Ishikawa (cell line): Measurements from ENCODE around the gene TAF1C.

Experiments used
- CEBPB ChIP-seq: IDR thresholded peaks from 2 replicates; pipeline ENCODE4 v1.6.1; 2012
- CREB1 ChIP-seq: IDR thresholded peaks from 2 replicates; pipeline ENCODE4 v1.6.1; 2012; ENCODE audit warnings: low read depth
- EGR1 ChIP-seq: IDR thresholded peaks from 2 replicates; pipeline ENCODE4 v1.6.1; 2012
- EP300 ChIP-seq: IDR thresholded peaks from 2 replicates; pipeline ENCODE4 v1.6.1; 2012; ENCODE audit warnings: borderline replicate concordance
- FOXM1 ChIP-seq: IDR thresholded peaks from 2 replicates; pipeline ENCODE4 v1.6.1; 2012; ENCODE audit warnings: low read depth, borderline replicate concordance
- NFIC ChIP-seq: IDR thresholded peaks from 2 replicates; pipeline ENCODE4 v1.6.1; 2012
- RAD21 ChIP-seq: IDR thresholded peaks from 2 replicates; pipeline ENCODE4 v1.6.1; 2012; ENCODE audit warnings: low read depth
- TAF1 ChIP-seq: IDR thresholded peaks from 2 replicates; pipeline ENCODE4 v1.6.1; 2012; ENCODE audit warnings: low read depth, mild to moderate bottlenecking
- TCF12 ChIP-seq: IDR thresholded peaks from 2 replicates; pipeline ENCODE4 v1.6.1; 2012; ENCODE audit warnings: low read depth
- TEAD4 ChIP-seq: IDR thresholded peaks from 2 replicates; pipeline ENCODE4 v1.6.1; 2012
- YY1 ChIP-seq: IDR thresholded peaks from 2 replicates; pipeline ENCODE4 v1.6.1; 2012; ENCODE audit warnings: low read depth
- ZBTB7A ChIP-seq: IDR thresholded peaks from 2 replicates; pipeline ENCODE4 v1.6.1; 2012; ENCODE audit warnings: low read depth
- TF ChIP-seq, protein P1 (sequence below): IDR thresholded peaks from 2 replicates; pipeline ENCODE4 v1.6.1; 2012; ENCODE audit warnings: low read depth, mild to moderate bottlenecking
- TF ChIP-seq, protein P2 (sequence below): IDR thresholded peaks from 2 replicates; pipeline ENCODE4 v1.6.1; 2012
- TF ChIP-seq, protein P3 (sequence below): IDR thresholded peaks from 2 replicates; pipeline ENCODE4 v1.6.1; 2012

The TAF1C gene

DNA sequence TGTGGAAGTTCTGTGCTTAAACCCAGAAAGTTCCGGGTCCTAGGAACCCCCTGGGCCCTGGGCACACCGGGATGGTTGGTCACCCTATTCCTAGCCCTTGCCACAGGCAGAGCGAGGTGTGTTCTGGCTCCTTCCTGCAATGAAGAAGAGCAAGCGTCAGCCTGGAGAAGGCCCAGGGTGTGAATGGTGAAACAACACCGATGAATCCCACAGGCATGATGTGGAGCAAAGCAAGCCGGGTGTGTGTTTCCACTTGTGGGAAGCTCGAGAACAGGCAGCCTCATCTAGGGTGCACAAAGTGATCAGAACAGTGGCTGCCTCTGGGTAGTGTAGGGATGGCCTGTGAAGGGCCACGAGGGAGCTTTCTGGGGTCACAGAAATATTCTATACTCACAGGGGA lies 39.2 kb upstream of the TAF1C start:
- TF ChIP-seq EGR1 (no peak), RAD21 (no peak), YY1 (no peak), FOXM1 (no peak), CREB1 (no peak), NFIC (no peak), TCF12 (no peak), EP300 (no peak), ZBTB7A (no peak), CEBPB (no peak), TAF1 (no peak), TEAD4 (no peak)
- TF ChIP-seq, protein P1, sequence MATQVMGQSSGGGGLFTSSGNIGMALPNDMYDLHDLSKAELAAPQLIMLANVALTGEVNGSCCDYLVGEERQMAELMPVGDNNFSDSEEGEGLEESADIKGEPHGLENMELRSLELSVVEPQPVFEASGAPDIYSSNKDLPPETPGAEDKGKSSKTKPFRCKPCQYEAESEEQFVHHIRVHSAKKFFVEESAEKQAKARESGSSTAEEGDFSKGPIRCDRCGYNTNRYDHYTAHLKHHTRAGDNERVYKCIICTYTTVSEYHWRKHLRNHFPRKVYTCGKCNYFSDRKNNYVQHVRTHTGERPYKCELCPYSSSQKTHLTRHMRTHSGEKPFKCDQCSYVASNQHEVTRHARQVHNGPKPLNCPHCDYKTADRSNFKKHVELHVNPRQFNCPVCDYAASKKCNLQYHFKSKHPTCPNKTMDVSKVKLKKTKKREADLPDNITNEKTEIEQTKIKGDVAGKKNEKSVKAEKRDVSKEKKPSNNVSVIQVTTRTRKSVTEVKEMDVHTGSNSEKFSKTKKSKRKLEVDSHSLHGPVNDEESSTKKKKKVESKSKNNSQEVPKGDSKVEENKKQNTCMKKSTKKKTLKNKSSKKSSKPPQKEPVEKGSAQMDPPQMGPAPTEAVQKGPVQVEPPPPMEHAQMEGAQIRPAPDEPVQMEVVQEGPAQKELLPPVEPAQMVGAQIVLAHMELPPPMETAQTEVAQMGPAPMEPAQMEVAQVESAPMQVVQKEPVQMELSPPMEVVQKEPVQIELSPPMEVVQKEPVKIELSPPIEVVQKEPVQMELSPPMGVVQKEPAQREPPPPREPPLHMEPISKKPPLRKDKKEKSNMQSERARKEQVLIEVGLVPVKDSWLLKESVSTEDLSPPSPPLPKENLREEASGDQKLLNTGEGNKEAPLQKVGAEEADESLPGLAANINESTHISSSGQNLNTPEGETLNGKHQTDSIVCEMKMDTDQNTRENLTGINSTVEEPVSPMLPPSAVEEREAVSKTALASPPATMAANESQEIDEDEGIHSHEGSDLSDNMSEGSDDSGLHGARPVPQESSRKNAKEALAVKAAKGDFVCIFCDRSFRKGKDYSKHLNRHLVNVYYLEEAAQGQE = no peak
- TF ChIP-seq, protein P2, sequence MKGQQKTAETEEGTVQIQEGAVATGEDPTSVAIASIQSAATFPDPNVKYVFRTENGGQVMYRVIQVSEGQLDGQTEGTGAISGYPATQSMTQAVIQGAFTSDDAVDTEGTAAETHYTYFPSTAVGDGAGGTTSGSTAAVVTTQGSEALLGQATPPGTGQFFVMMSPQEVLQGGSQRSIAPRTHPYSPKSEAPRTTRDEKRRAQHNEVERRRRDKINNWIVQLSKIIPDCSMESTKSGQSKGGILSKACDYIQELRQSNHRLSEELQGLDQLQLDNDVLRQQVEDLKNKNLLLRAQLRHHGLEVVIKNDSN = no peak
- TF ChIP-seq, protein P3, sequence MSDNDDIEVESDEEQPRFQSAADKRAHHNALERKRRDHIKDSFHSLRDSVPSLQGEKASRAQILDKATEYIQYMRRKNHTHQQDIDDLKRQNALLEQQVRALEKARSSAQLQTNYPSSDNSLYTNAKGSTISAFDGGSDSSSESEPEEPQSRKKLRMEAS = no peak

DNA sequence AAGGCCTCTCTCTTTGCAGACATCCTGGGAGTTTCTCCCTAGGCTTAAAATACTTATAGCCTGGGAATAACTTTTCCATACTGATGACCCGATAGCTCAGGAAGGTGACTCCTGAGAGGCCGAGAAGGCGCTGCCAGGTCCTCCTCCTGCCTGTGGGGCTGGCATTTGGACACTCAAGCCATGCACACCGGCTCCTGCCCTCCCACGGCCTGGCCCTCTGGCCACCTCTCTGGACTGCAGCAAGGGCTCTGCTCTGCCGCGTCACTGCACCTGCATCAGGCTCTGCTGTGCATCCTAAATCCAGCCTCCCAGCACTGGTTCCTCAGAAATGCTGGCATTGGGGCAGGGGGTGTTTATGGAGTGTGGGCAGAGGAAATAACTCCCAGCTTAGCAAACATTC lies 38.7 kb upstream of the TAF1C start:
- TF ChIP-seq TCF12 (no peak), EGR1 (no peak), CEBPB (no peak), RAD21 (no peak), NFIC (no peak), YY1 (no peak), ZBTB7A (no peak), TAF1 (no peak), TEAD4 (no peak), EP300 (no peak), CREB1 (no peak), FOXM1 (no peak)
- TF ChIP-seq, protein P1 = no peak
- TF ChIP-seq, protein P2 = no peak
- TF ChIP-seq, protein P3 = no peak

DNA sequence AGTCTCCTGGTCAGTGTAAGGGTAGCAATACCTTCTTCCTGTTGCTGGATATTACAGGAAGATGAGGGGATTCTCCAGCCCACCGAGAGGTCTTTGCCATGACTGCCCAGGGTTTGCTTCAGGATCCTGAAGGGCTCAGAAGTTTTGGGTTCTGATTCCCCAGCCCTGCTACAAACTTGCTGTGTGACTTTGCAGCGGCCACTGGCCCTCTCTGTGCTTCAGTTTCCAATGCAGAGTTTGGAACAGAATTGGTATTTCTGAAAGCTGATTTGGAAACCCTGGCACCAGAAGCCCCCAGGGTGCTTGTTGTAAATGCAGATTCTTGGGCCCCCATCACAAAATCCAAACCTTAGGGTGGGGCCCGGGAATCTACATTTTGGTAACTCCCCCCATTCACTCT lies 38.3 kb upstream of the TAF1C start:
- no peak for TF ChIP-seq TCF12
- TF ChIP-seq TEAD4 = no peak
- no peak for TF ChIP-seq FOXM1
- no peak for TF ChIP-seq ZBTB7A
- no peak for TF ChIP-seq YY1
- TF ChIP-seq CREB1 = no peak
- TF ChIP-seq EGR1 = no peak
- no peak for TF ChIP-seq RAD21
- no peak for TF ChIP-seq NFIC
- TF ChIP-seq CEBPB = no peak
- no peak for TF ChIP-seq EP300

DNA sequence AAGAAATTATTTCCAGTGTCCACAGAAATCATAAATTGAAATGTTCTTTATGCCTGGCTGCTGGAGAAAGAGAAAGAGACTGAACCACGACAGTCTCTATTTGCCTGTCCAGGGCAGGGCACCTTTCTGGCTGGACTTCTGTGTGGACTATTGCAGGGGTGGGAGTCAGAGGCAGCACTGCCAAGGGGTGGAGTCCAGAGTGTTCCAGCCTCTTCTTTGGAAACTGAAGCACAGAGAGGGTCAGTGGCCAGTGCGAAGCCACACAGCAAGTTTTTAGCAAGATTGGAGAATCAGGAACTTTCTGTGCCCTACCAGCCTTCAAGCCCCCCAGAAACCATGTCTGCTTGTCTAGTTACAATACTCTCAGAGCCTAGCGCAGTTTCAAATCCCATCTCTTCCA lies 37.7 kb upstream of the TAF1C start:
- no peak for TF ChIP-seq RAD21
- TF ChIP-seq EGR1 = no peak
- no peak for TF ChIP-seq ZBTB7A
- TF ChIP-seq, protein P3 = no peak
- TF ChIP-seq EP300 = no peak
- TF ChIP-seq TAF1 = no peak
- no peak for TF ChIP-seq TEAD4

DNA sequence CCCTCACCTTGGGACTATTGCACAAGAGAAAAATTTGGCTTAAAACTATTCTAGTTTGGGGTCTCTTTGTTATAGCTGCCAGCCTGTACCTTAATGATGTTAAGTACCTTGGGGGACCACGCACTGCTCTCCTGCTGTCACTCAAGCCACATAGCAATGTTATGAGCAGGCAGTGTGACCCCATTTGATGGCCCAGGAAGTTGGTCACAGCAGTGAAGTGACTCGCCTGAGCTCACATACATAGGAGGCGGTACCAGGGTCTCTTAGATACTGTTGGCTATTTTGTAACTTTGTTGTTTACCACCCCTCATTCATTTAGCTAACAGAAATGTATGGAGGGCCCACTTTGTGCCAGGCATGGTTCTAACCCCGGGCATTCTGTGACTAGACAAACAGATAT lies 36.6 kb upstream of the TAF1C start:
- no peak for TF ChIP-seq EGR1
- no peak for TF ChIP-seq EP300
- TF ChIP-seq TEAD4 = no peak
- TF ChIP-seq TCF12 = no peak
- no peak for TF ChIP-seq TAF1
- no peak for TF ChIP-seq YY1
- TF ChIP-seq, protein P1 = no peak
- no peak for TF ChIP-seq CREB1
- TF ChIP-seq, protein P3 = no peak
- TF ChIP-seq RAD21 = no peak
- TF ChIP-seq FOXM1 = no peak
- no peak for TF ChIP-seq ZBTB7A
- TF ChIP-seq, protein P2 = no peak
- TF ChIP-seq CEBPB = no peak
- TF ChIP-seq NFIC = no peak
